Small intestine (tissue), 7 donors: ENCODE results near the gene EFEMP2. TPM values are rescaled to one million over a fixed set of nuclear protein-coding genes. Genes with fewer than 3 reads are reported as not detected.

Experiments used
- DNase-seq, 2 donors: peaks; one replicate each; pipeline versions ENCODE4 v3.0.0 to v3.0.0-alpha.2; 2013
- FAIRE-seq: peaks from 2 replicates; lab custom pipeline; 2012; peaks lifted over from hg19 to GRCh38; lab: Jason Lieb, UNC
- H3K27ac ChIP-seq, 3 donors: one replicate each; pipeline ENCODE4 v1.5.1; 2013; ENCODE audit warnings: low read length in 2 of 3, mild to moderate bottlenecking in 2 of 3, control low read depth in 1 of 3, inconsistent platforms in 1 of 3, low read depth in 1 of 3, moderate library complexity in 1 of 3
- H3K27me3 ChIP-seq, 3 donors: one replicate each; pipeline ENCODE4 v1.6.1; 2013; ENCODE audit warnings: low read length in 3 of 3, inconsistent platforms in 1 of 3; ENCODE audit not compliant: control insufficient read depth in 3 of 3, insufficient read depth in 3 of 3
- H3K36me3 ChIP-seq, 3 donors: one replicate each; pipeline ENCODE4 v1.6.1; 2013; ENCODE audit warnings: low read length in 3 of 3, inconsistent platforms in 1 of 3, low read depth in 1 of 3, mild to moderate bottlenecking in 1 of 3, moderate library complexity in 1 of 3; ENCODE audit not compliant: control insufficient read depth in 3 of 3, insufficient read depth in 2 of 3
- H3K4me1 ChIP-seq, 3 donors: one replicate each; pipeline ENCODE4 v1.6.1; 2013; ENCODE audit warnings: low read length in 2 of 3, inconsistent platforms in 1 of 3, low read depth in 1 of 3, mild to moderate bottlenecking in 1 of 3, moderate library complexity in 1 of 3; ENCODE audit not compliant: control insufficient read depth in 3 of 3, insufficient read depth in 2 of 3
- H3K4me3 ChIP-seq, 3 donors: one replicate each; pipeline ENCODE4 v1.5.1; 2013; ENCODE audit warnings: low read length in 3 of 3, control low read depth in 1 of 3, inconsistent platforms in 1 of 3, low read depth in 1 of 3, mild to moderate bottlenecking in 1 of 3, moderate library complexity in 1 of 3
- H3K9me3 ChIP-seq, 2 donors: one replicate each; pipeline ENCODE4 v1.6.1; 2013; ENCODE audit warnings: low read depth in 1 of 2, low read length in 1 of 2; ENCODE audit not compliant: control insufficient read depth in 2 of 2, insufficient read depth in 1 of 2
- WGBS, 3 donors: extraction: QIAGEN DNeasy Blood & Tissue Kit; methylation state at CpG; one replicate each; pipeline ENCODE4 v1.1.7; 2013; 5-methylcytosine and 5-hydroxymethylcytosine counted together
- polyA plus RNA-seq, 4 donors: library from polyadenylated mRNA; stranded (reverse) in 3 of 4; unstranded in 1 of 4; fragments of 200-250 nt in 3 of 4; fragments of 120-200 nt in 1 of 4; gene quantifications; one replicate each; pipeline versions ENCODE4 v1.2.1 to v1.2.3, GENCODE V29; 2013
- donor health status: healthy with polysubstance abuse.
- donor health status: control.
- donor health status: control.
- donor health status: Bipolar disorder and iron deficiency.
- donor health status: healthy.

EFEMP2 gene
- polyA plus RNA-seq, 4 donors, result 4.7 to 18.0 (median 12.1) TPM

GRCh38 chr11:65868907-65869306 lies 3.7 kb downstream of the EFEMP2 start:
- DNase-seq, result no peak
- Histone ChIP-seq H3K4me3 (no peak overlapping the region), H3K36me3 (peaks cover 11 to 65% (median 17%) of the 10 kb centered on the region in 3 donors), H3K9me3 (no peaks in the 10 kb centered on the region), H3K4me1 (peaks cover 0 to 12% (median 0%) of the 10 kb centered on the region in 3 donors), H3K27me3 (peaks cover 0 to 12% (median 0%) of the 10 kb centered on the region in 3 donors), H3K27ac (no peak overlapping the region)
- WGBS, 3 donors, result 67 to 88% (median 77%) methylated on average over 3 of the region's 3 CpGs
- FAIRE-seq, result no peak

- 86 to 89% (median 87%) methylated on average over 15 to 19 of the region's 19 CpGs for WGBS, 3 donors
- peaks cover 0 to 10% (median 0%) of the 10 kb centered on the region in 3 donors for H3K27me3 ChIP-seq
- no peak for FAIRE-seq
- H3K27ac ChIP-seq, result no peak overlapping the region
- peaks cover 0 to 7% (median 0%) of the 10 kb centered on the region in 3 donors for H3K4me1 ChIP-seq
- DNase-seq, result no peak
- no peak overlapping the region for H3K4me3 ChIP-seq
- H3K9me3 ChIP-seq, result no peaks in the 10 kb centered on the region
- H3K36me3 ChIP-seq, result peaks cover 16 to 72% (median 23%) of the 10 kb centered on the region in 3 donors
Observed at GRCh38 chr11:65868076-65868667, 4.4 kb downstream of the EFEMP2 start.

- peaks cover 16 to 79% (median 23%) of the 10 kb centered on the region in 3 donors for H3K36me3 ChIP-seq
- peaks cover 0 to 6% (median 0%) of the 10 kb centered on the region in 3 donors for H3K27me3 ChIP-seq
- no peak for DNase-seq
- FAIRE-seq, result no peak
- 66 to 79% (median 74%) methylated on average over 29 of the region's 29 CpGs for WGBS, 3 donors
- no peak overlapping the region for H3K4me3 ChIP-seq
- H3K4me1 ChIP-seq, result peaks cover 0 to 3% (median 0%) of the 10 kb centered on the region in 3 donors
- no peak overlapping the region for H3K27ac ChIP-seq
- H3K9me3 ChIP-seq, result no peaks in the 10 kb centered on the region
Observed at GRCh38 chr11:65867284-65868071, 5.1 kb downstream of the EFEMP2 start.

GRCh38 chr11:65866509-65867283 lies 5.9 kb downstream of the EFEMP2 start:
- no peak overlapping the region for H3K27ac ChIP-seq
- H3K4me3 ChIP-seq, result no peak overlapping the region
- peaks cover 0 to 8% (median under 1%) of the 10 kb centered on the region in 3 donors for H3K4me1 ChIP-seq
- no peak for FAIRE-seq
- no peaks in the 10 kb centered on the region for H3K9me3 ChIP-seq
- H3K36me3 ChIP-seq, result peaks cover 16 to 87% (median 23%) of the 10 kb centered on the region in 3 donors
- DNase-seq, result no peak
- WGBS, 3 donors, result 87 to 91% (median 91%) methylated on average over 21 of the region's 21 CpGs
- peaks cover 0 to 3% (median 0%) of the 10 kb centered on the region in 3 donors for H3K27me3 ChIP-seq

- Histone ChIP-seq H3K4me1 (peaks cover 0 to 13% (median 3%) of the 10 kb centered on the region in 3 donors), H3K27ac (no peak overlapping the region), H3K27me3 (peaks cover 0 to 3% (median 0%) of the 10 kb centered on the region in 3 donors), H3K9me3 (no peaks in the 10 kb centered on the region), H3K36me3 (peaks cover 16 to 90% (median 23%) of the 10 kb centered on the region in 3 donors), H3K4me3 (no peak overlapping the region)
- DNase-seq, result no peak
- no peak for FAIRE-seq
- 85 to 86% (median 85%) methylated on average over 9 of the region's 9 CpGs for WGBS, 3 donors
Observed at GRCh38 chr11:65865550-65866172, 6.9 kb downstream of the EFEMP2 start.

- peaks cover 0 to 16% (median 3%) of the 10 kb centered on the region in 3 donors for H3K4me1 ChIP-seq
- WGBS, 3 donors, result 90 to 93% (median 90%) methylated on average over 17 to 18 of the region's 18 CpGs
- H3K9me3 ChIP-seq, result no peaks in the 10 kb centered on the region
- DNase-seq (no peak), FAIRE-seq (no peak)
- peaks cover 16 to 84% (median 23%) of the 10 kb centered on the region in 3 donors for H3K36me3 ChIP-seq
- H3K27ac ChIP-seq, result no peak overlapping the region
- H3K27me3 ChIP-seq, result no peaks in the 10 kb centered on the region
- H3K4me3 ChIP-seq, result no peak overlapping the region
Observed at GRCh38 chr11:65864706-65865471, 7.7 kb downstream of the EFEMP2 start.

- H3K27me3 ChIP-seq, result no peaks in the 10 kb centered on the region
- no peak overlapping the region for H3K4me3 ChIP-seq
- peaks cover 0 to 22% (median 3%) of the 10 kb centered on the region in 3 donors for H3K4me1 ChIP-seq
- FAIRE-seq, result no peak
- no peak overlapping the region for H3K27ac ChIP-seq
- DNase-seq, result no peak
- no peaks in the 10 kb centered on the region for H3K9me3 ChIP-seq
- H3K36me3 ChIP-seq, result peaks cover 16 to 78% (median 23%) of the 10 kb centered on the region in 3 donors
- WGBS, 3 donors, result 88 to 95% (median 89%) methylated on average over 11 to 12 of the region's 12 CpGs
Observed at GRCh38 chr11:65863889-65864705, 8.5 kb downstream of the EFEMP2 start.
